ENCODE measurements around the gene HRH2.
"Not testable (repeated sequence)": the region's sequence is repeated elsewhere in the genome, so short reads cannot be mapped to it uniquely, and the experiment has no call there.

HRH2 gene

GRCh38 chr5:175657593-175658271, at the start of gene HRH2:
HRH2 (plus strand) TSS chr5:175658071; CDS start chr5:175683234, 25,163 bp downstream.
- DNase-seq (ENCODE audit: low spot score) = no peak

- DNase-seq (ENCODE audit: low spot score) = no peak
Observed at GRCh38 chr5:175609526-175609925, 48.3 kb upstream of the HRH2 start.

- DNase-seq (ENCODE audit: low spot score) = no peak
Observed at GRCh38 chr5:175610381-175610780, 47.5 kb upstream of the HRH2 start.

- no peak for DNase-seq (ENCODE audit: low spot score)
Observed at GRCh38 chr5:175610898-175611297, 47.0 kb upstream of the HRH2 start.

- DNase-seq (ENCODE audit: low spot score) = no peak
Observed at GRCh38 chr5:175614223-175614815, 43.6 kb upstream of the HRH2 start.

GRCh38 chr5:175614861-175615260, 43.0 kb upstream of the HRH2 start:
- DNase-seq (ENCODE audit: low spot score) = no peak

- DNase-seq (ENCODE audit: low spot score) = no peak
Observed at GRCh38 chr5:175616083-175616482, 41.8 kb upstream of the HRH2 start.

GRCh38 chr5:175616527-175616926, 41.3 kb upstream of the HRH2 start:
- DNase-seq (ENCODE audit: low spot score) = not testable (repeated sequence)

GRCh38 chr5:175617447-175617846, 40.4 kb upstream of the HRH2 start:
- no peak for DNase-seq (ENCODE audit: low spot score)

GRCh38 chr5:175620527-175620926, 37.3 kb upstream of the HRH2 start:
- DNase-seq (ENCODE audit: low spot score) = no peak

GRCh38 chr5:175621971-175622370, 35.9 kb upstream of the HRH2 start:
- DNase-seq (ENCODE audit: low spot score) = no peak

GRCh38 chr5:175623088-175623487, 34.8 kb upstream of the HRH2 start:
- no peak for DNase-seq (ENCODE audit: low spot score)

- no peak for DNase-seq (ENCODE audit: low spot score)
Observed at GRCh38 chr5:175624316-175624715, 33.6 kb upstream of the HRH2 start.

GRCh38 chr5:175627005-175627404, 30.9 kb upstream of the HRH2 start:
- no peak for DNase-seq (ENCODE audit: low spot score)

- no peak for DNase-seq (ENCODE audit: low spot score)
Observed at GRCh38 chr5:175627739-175628138, 30.1 kb upstream of the HRH2 start.

- DNase-seq (ENCODE audit: low spot score) = no peak
Observed at GRCh38 chr5:175628668-175629067, 29.2 kb upstream of the HRH2 start.

GRCh38 chr5:175629261-175629660, 28.6 kb upstream of the HRH2 start:
- DNase-seq (ENCODE audit: low spot score) = no peak

- no peak for DNase-seq (ENCODE audit: low spot score)
Observed at GRCh38 chr5:175629793-175630192, 28.1 kb upstream of the HRH2 start.

GRCh38 chr5:175635854-175636584, 21.9 kb upstream of the HRH2 start:
- no peak for DNase-seq (ENCODE audit: low spot score)

GRCh38 chr5:175638305-175638704, 19.6 kb upstream of the HRH2 start:
- DNase-seq (ENCODE audit: low spot score) = no peak

- DNase-seq (ENCODE audit: low spot score) = no peak
Observed at GRCh38 chr5:175640106-175640775, 17.6 kb upstream of the HRH2 start.

GRCh38 chr5:175642998-175643397, 14.9 kb upstream of the HRH2 start:
- DNase-seq (ENCODE audit: low spot score) = no peak

- DNase-seq (ENCODE audit: low spot score) = no peak
Observed at GRCh38 chr5:175646251-175646650, 11.6 kb upstream of the HRH2 start.

Data from COLO829 (cell line).